Activated B cell treated with CpG ODN at 0.5 μM for 24 hours (primary cell): Measurements from ENCODE around the gene HLA-DPA1. TPM values are rescaled to one million over a fixed set of nuclear protein-coding genes. Genes with fewer than 3 reads are reported as not detected.
A peak's percentile ranks its signal among the peaks of the same experiment; 100 is the strongest.

Experiments used
- ATAC-seq: fragments of 200-7000 bp; cut with Tn5 transposase; one replicate; pipeline ENCODE4 v1.10.0; 2021; ENCODE audit warnings: low read depth, mild to moderate bottlenecking, moderate library complexity
- CTCF ChIA-PET: fragments of 350-600 bp; sonication (Branson Sonifier 250); formaldehyde crosslinking; loops from one replicate; lab custom pipeline; 2021; ENCODE audit warnings: antibody characterized with exemption; lab: Charles Lee
- POLR2A ChIA-PET: fragments of 350-600 bp; sonication (Branson Sonifier 250); formaldehyde crosslinking; loops from one replicate; lab custom pipeline; 2021; ENCODE audit warnings: antibody characterized with exemption; lab: Charles Lee
- DNase-seq: peaks from one replicate; pipeline ENCODE4 v3.0.0; 2022
- H3K27ac Mint-ChIP-seq: one replicate; pipeline ENCODE4 v1.8.0; 2020; ENCODE audit warnings: mixed read lengths
- H3K27me3 Mint-ChIP-seq: one replicate; pipeline ENCODE4 v1.8.0; 2021; ENCODE audit warnings: mixed read lengths
- H3K36me3 Mint-ChIP-seq: one replicate; pipeline ENCODE4 v1.8.0; 2021; ENCODE audit warnings: low read depth, mixed read lengths
- H3K4me1 Mint-ChIP-seq: one replicate; pipeline ENCODE4 v1.8.0; 2021; ENCODE audit warnings: mixed read lengths
- H3K4me3 Mint-ChIP-seq: one replicate; pipeline ENCODE4 v1.8.0; 2020; ENCODE audit warnings: mild to moderate bottlenecking, mixed read lengths
- H3K9me3 Mint-ChIP-seq: one replicate; pipeline ENCODE4 v1.8.0; 2020; ENCODE audit warnings: mixed read lengths
- CTCF ChIP-seq: fragments of 200-600 bp; IDR thresholded peaks from one replicate; pipeline ENCODE4 v1.8.0; 2022; ENCODE audit warnings: antibody characterized with exemption, mild to moderate bottlenecking
- intact Hi-C: fragments of 100-400 bp; cut with micrococcal nuclease; formaldehyde crosslinking; loops from one replicate; pipeline ENCODE4 v1.15.1; 2024
- total RNA-seq: library from RNA; stranded (reverse); gene quantifications from 2 replicates; pipeline ENCODE4 v1.2.3, GENCODE V29; 2022

Gene HLA-DPA1
- total RNA-seq, 1 donor from 2014 or later: 718 TPM

DNA sequence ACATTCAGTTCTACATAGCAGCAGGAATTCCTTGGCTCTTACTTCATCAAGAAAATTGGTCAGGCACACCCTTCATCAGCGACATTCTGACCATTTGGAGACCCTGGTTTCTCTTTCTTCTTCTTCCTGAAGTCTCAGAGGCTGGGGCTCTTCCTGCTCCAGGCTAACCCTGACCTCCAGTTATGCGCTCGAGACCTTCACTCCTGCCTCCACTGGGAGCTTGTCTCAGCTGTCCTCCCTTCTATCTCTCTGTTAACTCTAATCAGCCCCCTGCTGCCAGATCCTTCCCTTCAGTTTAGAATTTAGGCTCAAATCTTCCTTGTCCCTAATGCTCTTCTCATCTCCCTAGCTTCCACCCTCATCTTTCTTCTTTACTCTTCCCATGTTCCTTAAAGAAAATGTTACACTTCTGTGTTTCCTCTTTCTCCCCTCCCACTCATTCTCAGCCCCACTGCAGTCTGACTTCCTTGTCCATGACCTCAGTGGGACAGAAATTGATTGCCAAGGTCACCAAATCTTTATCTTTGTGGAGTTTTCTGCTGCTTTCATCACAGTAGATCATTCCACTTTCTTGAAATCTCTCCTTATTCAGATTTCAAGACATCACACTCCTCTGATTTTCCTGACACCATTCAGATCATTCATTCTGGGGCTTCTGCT lies 55.6 kb downstream of the HLA-DPA1 start:
- no peaks in the 10 kb centered on the region for H3K36me3 Mint-ChIP-seq
- intact Hi-C loops: no loop called here
- H3K4me1 Mint-ChIP-seq: peaks cover 72% of the 10 kb centered on the region
- CTCF ChIA-PET: interaction anchor here (0.7 to 10.8 kb wide), 8 partner anchors 31 to 231 kb away, joined by 3 to 240 read pairs (median 5); partner anchors contain the start of genes HLA-DPA1 and HLA-DPB1
- no peaks in the 10 kb centered on the region for H3K9me3 Mint-ChIP-seq
- peak overlapping the region; percentile 48 for H3K4me3 Mint-ChIP-seq
- no peaks in the 10 kb centered on the region for H3K27me3 Mint-ChIP-seq
- POLR2A ChIA-PET: interaction anchor here (0.6 to 28.8 kb wide), 15 partner anchors 8 to 260 kb away, joined by 3 to 2264 read pairs (median 16); partner anchors contain the start of genes HLA-DMB, HLA-DOA, HLA-DPA1 and HLA-DPB1
- no peak for DNase-seq
- ATAC-seq: no peak
- no peak for TF ChIP-seq CTCF
- H3K27ac Mint-ChIP-seq: peak overlapping the region; percentile 98

- H3K9me3 Mint-ChIP-seq: no peaks in the 10 kb centered on the region
- TF ChIP-seq CTCF: no peak
- DNase-seq (no peak), ATAC-seq (no peak)
- ChIA-PET CTCF (interaction anchor here (0.9 to 10.8 kb wide), 10 partner anchors 11 to 232 kb away, joined by 3 to 240 read pairs (median 14); partner anchors contain the start of genes HLA-DPA1 and HLA-DPB1), POLR2A (interaction anchor here (1.0 to 28.8 kb wide), 7 partner anchors 12 to 231 kb away, joined by 3 to 2264 read pairs (median 25); partner anchors contain the start of genes HLA-DPA1 and HLA-DPB1)
- intact Hi-C loops: no loop called here
- H3K27me3 Mint-ChIP-seq: no peaks in the 10 kb centered on the region
- no peak overlapping the region for H3K4me3 Mint-ChIP-seq
- H3K36me3 Mint-ChIP-seq: no peaks in the 10 kb centered on the region
- H3K27ac Mint-ChIP-seq: peak overlapping the region; percentile 98
- peaks cover 72% of the 10 kb centered on the region for H3K4me1 Mint-ChIP-seq
Measured at GRCh38 chr6:33017018-33017417, 56.4 kb downstream of the HLA-DPA1 start.

DNA sequence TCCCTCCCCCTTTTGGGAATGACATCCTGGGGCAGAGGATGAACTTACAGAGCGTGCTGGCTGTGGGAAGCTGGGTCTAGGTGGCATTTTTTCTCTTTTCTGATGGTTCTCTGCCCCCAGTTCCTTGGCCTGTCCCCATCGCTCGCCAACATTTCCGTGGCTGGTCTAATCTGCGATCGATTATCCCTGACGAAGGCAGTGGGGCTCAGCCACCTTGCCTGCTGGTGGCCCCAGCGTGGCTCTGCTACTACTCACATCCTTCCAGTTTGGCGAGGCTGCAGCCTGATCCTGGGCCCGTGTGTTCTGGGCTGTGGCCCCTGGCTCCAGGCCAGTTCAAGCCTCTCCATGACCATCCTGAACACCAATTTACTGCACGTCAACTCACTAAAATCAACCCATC lies 57.7 kb downstream of the HLA-DPA1 start:
- ATAC-seq: no peak
- Mint-ChIP-seq H3K9me3 (no peaks in the 10 kb centered on the region), H3K27ac (peak overlapping the region; percentile 98), H3K4me3 (peak overlapping the region; percentile 15), H3K4me1 (peaks cover 69% of the 10 kb centered on the region), H3K36me3 (no peaks in the 10 kb centered on the region), H3K27me3 (no peaks in the 10 kb centered on the region)
- DNase-seq: no peak
- no peak for TF ChIP-seq CTCF
- POLR2A ChIA-PET: interaction anchor here (0.6 to 28.8 kb wide), 11 partner anchors 13 to 233 kb away, joined by 3 to 2264 read pairs (median 5); partner anchors contain the start of genes HLA-DPA1 and HLA-DPB1
- CTCF ChIA-PET: interaction anchor here (0.7 to 10.8 kb wide), 10 partner anchors 13 to 233 kb away, joined by 3 to 240 read pairs (median 24); partner anchors contain the start of genes HLA-DPA1 and HLA-DPB1
- intact Hi-C loops: loop anchor here (2.0 kb wide), 2 partner anchors 13 to 103 kb away; no protein-coding TSS in a partner anchor

DNA sequence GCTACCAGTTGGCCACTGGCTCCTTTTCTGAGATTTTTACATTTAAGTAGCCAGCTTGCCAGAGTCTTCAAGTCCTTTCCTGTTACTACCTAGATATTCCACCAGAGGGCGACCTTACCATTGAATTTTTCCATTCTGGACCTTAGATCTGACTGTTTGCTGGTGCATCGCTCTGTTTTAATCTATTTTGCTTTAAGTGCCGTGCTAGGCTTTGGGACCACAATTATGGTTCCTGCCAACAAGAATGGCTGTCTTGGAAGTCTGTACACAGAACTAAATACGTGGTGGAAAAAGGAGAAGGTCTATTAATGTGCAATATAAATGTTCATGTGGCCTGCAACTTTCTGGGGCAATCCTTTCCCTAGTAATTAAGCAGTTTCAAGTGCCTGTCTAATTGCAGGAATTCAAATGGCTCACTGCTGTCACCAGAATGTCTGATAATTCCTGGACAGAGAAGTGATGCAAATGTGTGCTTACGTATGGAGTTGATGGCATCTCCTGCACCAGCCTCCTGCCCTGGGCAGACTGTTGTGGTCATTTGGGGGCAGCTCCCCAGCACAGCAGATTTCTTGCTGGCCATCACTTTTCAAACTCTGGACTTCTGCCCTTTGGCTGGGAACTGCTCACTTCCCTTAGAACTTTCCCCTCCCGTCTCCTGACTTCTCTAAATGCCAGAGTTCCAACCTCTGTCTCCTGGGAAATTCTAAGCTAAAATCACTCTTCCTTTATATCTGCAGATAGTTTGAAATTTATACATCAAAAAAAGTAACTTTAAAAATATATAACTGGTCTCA lies 58.4 kb downstream of the HLA-DPA1 start:
- POLR2A ChIA-PET: interaction anchor here (0.5 to 28.8 kb wide), 16 partner anchors 10 to 395 kb away, joined by 3 to 2264 read pairs (median 5); partner anchors contain the start of genes HLA-DPA1 and HLA-DPB1
- intact Hi-C loops: loop anchor here (1.0 to 2.0 kb wide), 8 partner anchors 14 to 233 kb away; no protein-coding TSS in a partner anchor
- H3K27ac Mint-ChIP-seq: peak overlapping the region; percentile 98
- H3K36me3 Mint-ChIP-seq: no peaks in the 10 kb centered on the region
- H3K9me3 Mint-ChIP-seq: no peaks in the 10 kb centered on the region
- no peak for TF ChIP-seq CTCF
- ATAC-seq (peak; percentile 34), DNase-seq (no peak)
- peaks cover 69% of the 10 kb centered on the region for H3K4me1 Mint-ChIP-seq
- H3K27me3 Mint-ChIP-seq: no peaks in the 10 kb centered on the region
- CTCF ChIA-PET: interaction anchor here (0.6 to 10.8 kb wide), 19 partner anchors 13 to 234 kb away, joined by 3 to 240 read pairs (median 5); partner anchors contain the start of genes HLA-DPA1 and HLA-DPB1
- H3K4me3 Mint-ChIP-seq: peak overlapping the region; percentile 71

Other genes starting within 250 kb of the HLA-DPA1 start
- gene TAP2, start 234.9 kb downstream of the HLA-DPA1 start, total RNA-seq: 141 and 172 TPM in 2 replicates
- gene PSMB8, start 229.6 kb downstream of the HLA-DPA1 start, total RNA-seq: 182 and 194 TPM in 2 replicates
- gene TAP1, start 219.9 kb downstream of the HLA-DPA1 start, total RNA-seq: 148 and 151 TPM in 2 replicates
- gene PSMB9, start 219.5 kb downstream of the HLA-DPA1 start, total RNA-seq: 198 and 223 TPM in 2 replicates
- gene HLA-DMB, start 132.6 kb downstream of the HLA-DPA1 start, total RNA-seq: 341 and 365 TPM in 2 replicates
- gene HLA-DMA, start 120.6 kb downstream of the HLA-DPA1 start, total RNA-seq: 371 and 387 TPM in 2 replicates
- gene BRD2, start 105.1 kb downstream of the HLA-DPA1 start, total RNA-seq: 347 and 370 TPM in 2 replicates
- 153 and 167 TPM in 2 replicates for gene HLA-DOA, start 64.1 kb downstream of the HLA-DPA1 start, total RNA-seq
- 853 and 854 TPM in 2 replicates for gene HLA-DPB1, start 2.3 kb upstream of the HLA-DPA1 start, total RNA-seq
- gene COL11A2, start 118.8 kb upstream of the HLA-DPA1 start, total RNA-seq: 0.32 and 0.47 TPM in 2 replicates
- gene RXRB, start 127.0 kb upstream of the HLA-DPA1 start, total RNA-seq: 72.4 and 74.3 TPM in 2 replicates
- 31.7 and 35.2 TPM in 2 replicates for gene SLC39A7, start 127.2 kb upstream of the HLA-DPA1 start, total RNA-seq
- 12.3 TPM in 2 replicates for gene HSD17B8, start 131.0 kb upstream of the HLA-DPA1 start, total RNA-seq
- 41.7 and 43.8 TPM in 2 replicates for gene RING1, start 134.9 kb upstream of the HLA-DPA1 start, total RNA-seq
- 82.0 and 97.2 TPM in 2 replicates for gene VPS52, start 198.2 kb upstream of the HLA-DPA1 start, total RNA-seq
- gene RPS18, start 198.4 kb upstream of the HLA-DPA1 start, total RNA-seq: 4,710 and 5,877 TPM in 2 replicates
- gene B3GALT4, start 203.5 kb upstream of the HLA-DPA1 start, total RNA-seq: 19.1 and 19.4 TPM in 2 replicates
- 114 and 117 TPM in 2 replicates for gene WDR46, start 215.6 kb upstream of the HLA-DPA1 start, total RNA-seq
- gene PFDN6, start 216.0 kb upstream of the HLA-DPA1 start, total RNA-seq: 82.8 and 95.1 TPM in 2 replicates
- gene RGL2, start 225.3 kb upstream of the HLA-DPA1 start, total RNA-seq: 54.7 and 66.5 TPM in 2 replicates
- gene TAPBP, start 240.4 kb upstream of the HLA-DPA1 start, total RNA-seq: 319 and 350 TPM in 2 replicates
- 31.6 and 31.8 TPM in 2 replicates for gene ZBTB22, start 244.1 kb upstream of the HLA-DPA1 start, total RNA-seq
- gene DAXX, start 249.3 kb upstream of the HLA-DPA1 start, total RNA-seq: 82.5 and 85.4 TPM in 2 replicates